ENCODE measurements around the gene FAP. TPM values are rescaled to one million over a fixed set of nuclear protein-coding genes. Genes with fewer than 3 reads are reported as not detected.

The FAP gene
- total and polyA plus RNA-seq, 2 of the 8 experiments (the other 6 are each of a cell fraction or from before 2014, with no cell fraction given): not detected

GRCh38 chr2:162149466-162149865 is 93.8 kb downstream of the FAP start:
- no peak overlapping the region for H2BK20ac ChIP-seq (ENCODE audit: low read length)
- no peak for TF ChIP-seq USF2 (IDR thresholded peaks at IDR 0.05; ENCODE audit: low read length)
- TF ChIP-seq MAX (IDR thresholded peaks at IDR 0.05): no peak
- TF ChIP-seq SRF (IDR thresholded peaks at IDR 0.05; ENCODE audit: low read depth, low read length): no peak
- no peak for TF ChIP-seq RAD21 (IDR thresholded peaks at IDR 0.05 in 1 of 2, conservative IDR thresholded peaks at IDR 0.05 in 1 of 2; ENCODE audit: low read depth in 2 of 2, low read length in 2 of 2)
- no peak for TF ChIP-seq E2F6 (IDR thresholded peaks at IDR 0.05)
- no peak for TF ChIP-seq CHD2 (IDR thresholded peaks at IDR 0.05; ENCODE audit: low read length)
- TF ChIP-seq SP4 (IDR thresholded peaks at IDR 0.05; ENCODE audit: low read length): no peak
- no peak for TF ChIP-seq ATF3 (IDR thresholded peaks at IDR 0.05; ENCODE audit: insufficient read depth, low read depth, low read length)
- no peak for TF ChIP-seq EZH2 (IDR thresholded peaks at IDR 0.05; ENCODE audit: low read depth, low read length, severe bottlenecking)
- no peak for TF ChIP-seq SIRT6 (IDR thresholded peaks at IDR 0.05; ENCODE audit: low read length)
- TF ChIP-seq HDAC6 (IDR thresholded peaks at IDR 0.05; ENCODE audit: low read depth, low read length): no peak
- no peak overlapping the region for H2AFZ ChIP-seq (ENCODE audit: low read length)
- H2BK5ac ChIP-seq (ENCODE audit: low read depth, low read length): no peak overlapping the region
- H3K56ac ChIP-seq (replicated peaks; ENCODE audit: insufficient read length, low read depth, low read length): no peak overlapping the region
- no peak overlapping the region for H3K4ac ChIP-seq (replicated peaks; ENCODE audit: insufficient read length, low read depth, low read length)
- ChIA-PET CTCF (ENCODE audit: partially characterized antibody) (interaction anchor here (0.7 to 1.5 kb wide), 5 partner anchors 18 to 868 kb away, joined by 3 to 8 read pairs (median 4); no protein-coding TSS in a partner anchor), POLR2A (ENCODE audit: partially characterized antibody) (no interaction called here)
- no peak overlapping the region for H2BK120ac ChIP-seq (replicated peaks; ENCODE audit: low read depth, low read length)
- no peaks in the 10 kb centered on the region for H3K79me2 ChIP-seq (ENCODE audit: control insufficient read depth in 1 of 2, insufficient read depth in 2 of 2, low read length in 2 of 2)
- no peak overlapping the region for H4K5ac ChIP-seq (ENCODE audit: insufficient read length, low read depth, low read length)
- no peak overlapping the region for H3K18ac ChIP-seq (ENCODE audit: extremely low read depth, low read length)
- WGBS, 2 experiments (ENCODE audit: extremely low coverage in 1 of 2, insufficient coverage in 1 of 2, insufficient read length in 1 of 2, insufficient replicate concordance in 2 of 2, low coverage in 1 of 2, low lambda C conversion rate in 2 of 2, missing lambda C conversion rate in 1 of 2): 83% methylated on average over 2 of the region's 2 CpGs; no CpG with 5 or more reads in 1 of the 2 experiments
- H4K20me1 ChIP-seq (replicated peaks in 1 of 2; ENCODE audit: control insufficient read depth in 1 of 2, insufficient read depth in 2 of 2, low read length in 2 of 2): no peaks in the 10 kb centered on the region
- H2BK15ac ChIP-seq (ENCODE audit: low read length): no peak overlapping the region
- no peak overlapping the region for H3K4me3 ChIP-seq (ENCODE audit: extremely low read depth in 1 of 4, insufficient read depth in 2 of 4, low read depth in 3 of 4, low read length in 4 of 4)
- FAIRE-seq (no peak), DNase-seq (ENCODE audit: low read depth in 1 of 2, low spot score in 2 of 2) (no peak)
- peaks cover 0 to 3% (median 0%) of the 10 kb centered on the region in 4 experiments; a peak in 1 of 7 replicates for H3K4me1 ChIP-seq (replicated peaks in 1 of 4; ENCODE audit: control insufficient read depth in 3 of 4, insufficient read depth in 4 of 4, low read length in 3 of 4)
- no peak overlapping the region for H2BK12ac ChIP-seq (ENCODE audit: low read depth, low read length)
- no peaks in the 10 kb centered on the region for H3K79me1 ChIP-seq (ENCODE audit: low read depth, low read length)
- no peak overlapping the region for H3K14ac ChIP-seq (ENCODE audit: insufficient read length)
- no peak overlapping the region for H3K4me2 ChIP-seq (ENCODE audit: insufficient read depth in 1 of 2, low read depth in 2 of 2, low read length in 2 of 2)
- no peak overlapping the region for H4K8ac ChIP-seq (ENCODE audit: extremely low read depth, insufficient read depth, low read length)
- H3K36me3 ChIP-seq (ENCODE audit: control insufficient read depth in 2 of 4, insufficient read depth in 4 of 4, low read length in 3 of 4): no peaks in the 10 kb centered on the region
- H3K27ac ChIP-seq (ENCODE audit: low read depth, low read length): no peak overlapping the region
- no peak overlapping the region for H2AK5ac ChIP-seq (ENCODE audit: low read depth, low read length)
- H3K9ac ChIP-seq (replicated peaks in 1 of 4; ENCODE audit: extremely low read depth in 1 of 4, low read depth in 3 of 4, low read length in 3 of 4): no peak overlapping the region
- H3K23me2 ChIP-seq (ENCODE audit: low read depth, low read length): no peaks in the 10 kb centered on the region
- no peaks in the 10 kb centered on the region for H3K27me3 ChIP-seq (replicated peaks in 1 of 4; ENCODE audit: control insufficient read depth in 3 of 4, extremely low read depth in 1 of 4, insufficient read depth in 3 of 4, low read length in 3 of 4)
- H3K23ac ChIP-seq (ENCODE audit: insufficient read length): no peak overlapping the region
- no peak overlapping the region for H4K91ac ChIP-seq (replicated peaks; ENCODE audit: insufficient read length, low read length)
- no peaks in the 10 kb centered on the region for H3K9me3 ChIP-seq (ENCODE audit: insufficient read depth in 2 of 2, low read depth in 1 of 2, low read length in 1 of 2)

Data from H1 (cell line).